GM23338 (cell line): ENCODE measurements around the gene ZNF865. TPM values are rescaled to one million over a fixed set of nuclear protein-coding genes. Genes with fewer than 3 reads are reported as not detected.

ENCODE experiments used
- ATAC-seq: fragments of 200-7000 bp; cut with Tn5 transposase; 3 replicates; pipeline ENCODE4 v1.9.1; 2020
- DNase-seq: peaks from one replicate; pipeline ENCODE4 v3.0.0-alpha.2; 2015; ENCODE audit warnings: low spot score
- H2AFZ ChIP-seq: fragments of 200-600 bp; sonication (generic); 2 replicates; pipeline ENCODE4 v1.8.0; 2016; ENCODE audit warnings: antibody characterized with exemption, mild to moderate bottlenecking, moderate library complexity
- H3F3A ChIP-seq: fragments of 200-600 bp; sonication (generic); replicated peaks from 2 replicates; pipeline ENCODE4 v1.8.0; 2017; ENCODE audit warnings: antibody characterized with exemption, mixed run types, low read depth
- H3K27ac ChIP-seq: fragments of 200-600 bp; sonication (generic); 2 replicates; pipeline ENCODE4 v1.6.1; 2016; ENCODE audit warnings: low read depth
- H3K27me3 ChIP-seq: fragments of 200-600 bp; sonication (generic); 2 replicates; pipeline ENCODE4 v1.8.0; 2016; ENCODE audit warnings: mild to moderate bottlenecking, mixed run types, moderate library complexity; ENCODE audit not compliant: insufficient read depth
- H3K36me3 ChIP-seq: fragments of 200-600 bp; sonication (generic); 2 replicates; pipeline ENCODE4 v1.8.0; 2016; ENCODE audit warnings: mild to moderate bottlenecking; ENCODE audit not compliant: insufficient read depth
- H3K4me1 ChIP-seq: fragments of 200-600 bp; sonication (generic); 2 replicates; pipeline ENCODE4 v1.8.0; 2016; ENCODE audit warnings: mild to moderate bottlenecking, moderate library complexity; ENCODE audit not compliant: insufficient read depth
- H3K4me2 ChIP-seq: fragments of 200-600 bp; sonication (generic); 2 replicates; pipeline ENCODE4 v1.7.1; 2017; ENCODE audit warnings: mixed run types
- H3K4me3 ChIP-seq: fragments of 200-600 bp; sonication (generic); 2 replicates; pipeline ENCODE4 v1.6.1; 2016; ENCODE audit warnings: mixed run types
- H3K79me2 ChIP-seq: fragments of 200-600 bp; sonication (generic); replicated peaks from 2 replicates; pipeline ENCODE4 v1.8.0; 2017; ENCODE audit warnings: mild to moderate bottlenecking; ENCODE audit not compliant: insufficient read depth
- H3K9me2 ChIP-seq: fragments of 200-600 bp; sonication (generic); 2 replicates; pipeline ENCODE4 v1.8.0; 2017; ENCODE audit not compliant: insufficient read depth
- H4K20me1 ChIP-seq: fragments of 200-600 bp; sonication (generic); replicated peaks from 2 replicates; pipeline ENCODE4 v1.8.0; 2017; ENCODE audit warnings: mild to moderate bottlenecking; ENCODE audit not compliant: insufficient read depth
- H3K27ac Mint-ChIP-seq: 2 replicates; pipeline ENCODE4 v1.8.0; 2020; ENCODE audit warnings: inconsistent platforms, mild to moderate bottlenecking, moderate library complexity, mixed read lengths
- H3K27me3 Mint-ChIP-seq: 3 replicates; pipeline ENCODE4 v1.8.0; 2022; ENCODE audit warnings: low read depth, mild to moderate bottlenecking, moderate library complexity, mixed read lengths, inconsistent platforms; ENCODE audit not compliant: insufficient read depth, poor library complexity
- H3K36me3 Mint-ChIP-seq: 3 replicates; pipeline ENCODE4 v1.8.0; 2021; ENCODE audit warnings: low read depth, mild to moderate bottlenecking, inconsistent platforms, moderate library complexity, mixed read lengths
- H3K4me1 Mint-ChIP-seq: 3 replicates; pipeline ENCODE4 v1.8.0; 2020; ENCODE audit warnings: mild to moderate bottlenecking, inconsistent platforms, mixed read lengths
- H3K4me3 Mint-ChIP-seq: 3 replicates; pipeline ENCODE4 v1.8.0; 2021; ENCODE audit warnings: moderate library complexity, mild to moderate bottlenecking, inconsistent platforms, mixed read lengths
- H3K9me3 Mint-ChIP-seq: 3 replicates; pipeline ENCODE4 v1.8.0; 2020; ENCODE audit warnings: moderate library complexity, mild to moderate bottlenecking, inconsistent platforms, mixed read lengths
- CREB1 ChIP-seq: fragments of 250-450 bp; sonication (Bioruptor Pico); IDR thresholded peaks from 2 replicates; pipeline ENCODE4 v1.5.0; 2020; ENCODE audit warnings: low read depth, mild to moderate bottlenecking, moderate library complexity
- EZH2 ChIP-seq: fragments of 200-600 bp; sonication (generic); IDR thresholded peaks from one replicate; pipeline ENCODE4 v1.8.0; 2017; ENCODE audit warnings: antibody characterized with exemption, mild to moderate bottlenecking, low read depth; ENCODE audit not compliant: unreplicated experiment
- EZH2phosphoT487 ChIP-seq: fragments of 200-600 bp; sonication (generic); IDR thresholded peaks from one replicate; pipeline ENCODE4 v1.8.1; 2018; ENCODE audit warnings: antibody characterized with exemption; ENCODE audit not compliant: unreplicated experiment
- NANOG ChIP-seq: IDR thresholded peaks from 2 replicates; pipeline ENCODE4 v1.6.1; 2016; ENCODE audit warnings: antibody characterized with exemption, borderline replicate concordance
- POLR2AphosphoS5 ChIP-seq: IDR thresholded peaks from 2 replicates; pipeline ENCODE4 v1.6.1; 2016; ENCODE audit warnings: antibody characterized with exemption, low read depth
- ZNF114 ChIP-seq: fragments of 250-450 bp; sonication (Bioruptor Pico); IDR thresholded peaks from 2 replicates; pipeline ENCODE4 v1.5.0; 2020; ENCODE audit warnings: mild to moderate bottlenecking, moderate library complexity
- ZNF331 ChIP-seq: fragments of 250-450 bp; sonication (Bioruptor Pico); IDR thresholded peaks from 2 replicates; pipeline ENCODE4 v1.5.0; 2020; ENCODE audit warnings: low read depth, mild to moderate bottlenecking, moderate library complexity
- polyA plus RNA-seq: library from polyadenylated mRNA; unstranded; fragments of >200 nt; fragmentation: Nextera tagmentation; extraction: Ambion mirVana; gene quantifications from 2 replicates; pipeline ENCODE4 v1.2.1, GENCODE V29; 2016
- total RNA-seq: library from RNA; depleted of rRNA; stranded (reverse); fragments of >200 nt; shearing (Covaris generic); gene quantifications from 2 replicates; pipeline ENCODE4 v1.2.3, GENCODE V29; 2014
- TF ChIP-seq, protein P1 (sequence below): IDR thresholded peaks from one replicate; pipeline ENCODE4 v1.6.1; 2018; ENCODE audit warnings: antibody characterized with exemption; ENCODE audit not compliant: unreplicated experiment

ZNF865 gene
- total and polyA plus RNA-seq, 2 experiments from 2014 or later = 2.2 to 12.1 TPM

DNA sequence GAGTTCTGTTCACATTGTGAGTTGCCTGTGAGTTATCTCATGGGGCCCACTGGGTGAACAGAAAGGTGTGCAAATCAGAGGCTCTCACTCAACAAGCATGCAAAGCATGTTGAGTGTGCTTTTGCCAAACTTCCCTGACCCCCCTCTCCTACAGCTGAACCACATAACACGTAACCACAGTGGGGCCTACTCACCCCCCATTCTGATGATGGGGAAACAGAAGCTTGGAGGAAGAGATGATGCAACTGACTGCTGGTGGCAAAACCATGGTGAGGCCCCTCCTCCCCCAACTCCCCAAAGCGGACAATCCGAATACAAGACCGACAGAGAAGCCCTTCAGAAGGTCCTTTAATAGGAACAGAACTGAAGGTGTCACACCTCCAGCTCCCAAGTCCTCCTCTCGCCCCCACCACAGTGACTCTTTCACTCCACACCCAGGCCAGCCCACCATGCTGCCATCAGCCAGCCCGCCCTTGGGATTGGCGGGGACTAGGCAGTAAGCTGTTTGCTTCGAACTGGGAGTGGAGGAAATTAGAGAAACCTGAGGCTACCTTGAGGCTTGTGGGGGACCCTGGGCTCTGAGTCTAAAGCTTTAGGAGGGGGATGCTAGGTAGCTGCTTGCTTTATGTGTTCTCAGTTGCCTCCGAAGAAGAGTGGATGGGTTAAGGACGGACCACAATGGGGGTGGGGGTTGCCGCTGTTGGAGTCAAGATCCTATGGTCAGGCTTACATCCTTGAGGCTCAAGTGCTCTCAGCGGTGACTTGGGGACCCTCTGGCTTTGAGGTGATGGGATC is 15.2 kb downstream of the ZNF865 start:
- peaks cover 5% of the 10 kb centered on the region for H3K9me3 Mint-ChIP-seq
- Histone ChIP-seq H2AFZ (no peak overlapping the region), H3K27me3 (no peaks in the 10 kb centered on the region), H3F3A (peaks cover 12% of the 10 kb centered on the region), H3K36me3 (no peaks in the 10 kb centered on the region), H4K20me1 (peaks cover 5% of the 10 kb centered on the region), H3K4me1 (no peaks in the 10 kb centered on the region; the same call in 1 of the 2 replicates), H3K4me2 (no peak overlapping the region), H3K9me2 (no peaks in the 10 kb centered on the region), H3K79me2 (peaks cover 9% of the 10 kb centered on the region), H3K27ac (no peak overlapping the region), H3K4me3 (no peak overlapping the region)
- H3K27me3 Mint-ChIP-seq = peaks cover 24% of the 10 kb centered on the region
- no peak overlapping the region; the same call in 1 of the 2 replicates for H3K27ac Mint-ChIP-seq
- H3K4me3 Mint-ChIP-seq = no peak overlapping the region
- DNase-seq = no peak
- peaks cover 16% of the 10 kb centered on the region; the same call in 2 of the 3 replicates for H3K4me1 Mint-ChIP-seq
- ATAC-seq = no peak
- H3K36me3 Mint-ChIP-seq = peaks cover 48% of the 10 kb centered on the region
- TF ChIP-seq EZH2phosphoT487 (no peak), POLR2AphosphoS5 (no peak), EZH2 (no peak), NANOG (no peak), ZNF114 (CRISPR knock-in tag) (no peak)

DNA sequence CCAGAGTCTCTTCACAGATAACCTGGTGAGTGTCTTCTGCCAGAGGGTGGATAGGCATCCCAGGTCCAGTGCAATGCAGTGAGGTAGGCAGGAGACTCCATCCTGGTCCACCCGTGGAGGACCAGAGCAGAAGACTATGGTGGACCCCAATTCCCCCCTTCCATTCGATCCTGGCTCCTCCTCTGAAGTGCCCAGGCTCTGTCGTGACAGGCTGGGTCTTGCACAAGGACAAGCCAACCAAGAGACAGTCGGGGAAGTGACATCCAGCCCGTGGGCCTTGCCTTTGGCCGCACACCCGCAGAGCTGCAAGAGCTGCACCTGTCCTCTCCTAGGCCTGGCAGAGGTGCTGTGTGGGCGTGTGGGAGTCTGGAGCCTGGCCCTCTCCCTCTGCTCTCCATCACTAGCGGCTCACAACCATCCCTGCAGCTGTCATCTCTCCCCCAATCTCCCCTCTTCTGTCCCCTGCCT is 15.8 kb downstream of the ZNF865 start:
- ATAC-seq (no peak), DNase-seq (no peak)
- no peak overlapping the region for H3K4me2 ChIP-seq

DNA sequence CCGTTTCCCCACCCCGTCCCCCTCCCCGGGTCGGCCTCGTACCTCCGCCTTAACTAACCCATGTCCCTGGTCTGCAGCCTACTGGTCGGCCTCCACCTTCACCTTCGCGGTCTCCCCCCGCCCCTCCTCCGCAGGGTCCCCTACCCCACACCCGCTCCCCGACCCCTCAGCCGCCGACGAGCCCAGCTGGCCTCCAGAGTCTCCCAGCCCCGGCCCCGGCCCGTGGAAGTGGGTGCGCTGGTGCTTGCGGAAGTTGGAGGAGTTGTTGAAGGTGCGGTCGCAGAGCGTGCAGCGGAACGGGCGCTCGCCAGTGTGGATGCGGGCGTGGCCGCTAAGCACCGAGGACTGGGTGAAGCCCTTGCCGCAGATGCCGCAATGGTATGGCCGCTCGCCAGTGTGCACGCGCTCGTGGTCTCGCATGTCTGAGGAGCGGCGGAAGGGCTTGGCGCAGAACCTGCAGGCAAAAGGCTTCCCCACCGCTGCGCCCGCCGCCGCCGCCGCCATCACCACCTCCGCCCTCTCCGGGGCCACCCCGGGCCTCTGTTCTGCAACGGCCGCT is 16.3 kb downstream of the ZNF865 start:
- Histone ChIP-seq H3K9me2 (no peaks in the 10 kb centered on the region), H3K4me1 (no peaks in the 10 kb centered on the region; the same call in 1 of the 2 replicates), H3K4me2 (no peak overlapping the region), H3F3A (peaks cover 12% of the 10 kb centered on the region), H3K27me3 (no peaks in the 10 kb centered on the region), H3K27ac (no peak overlapping the region), H4K20me1 (peaks cover 5% of the 10 kb centered on the region), H3K79me2 (peaks cover 9% of the 10 kb centered on the region), H2AFZ (no peak overlapping the region), H3K36me3 (no peaks in the 10 kb centered on the region), H3K4me3 (no peak overlapping the region)
- H3K36me3 Mint-ChIP-seq = peaks cover 45% of the 10 kb centered on the region
- TF ChIP-seq CREB1 (CRISPR knock-in tag) (no peak), ZNF114 (CRISPR knock-in tag) (no peak), POLR2AphosphoS5 (no peak), EZH2phosphoT487 (no peak), ZNF331 (CRISPR knock-in tag) (no peak)
- TF ChIP-seq, protein P1, sequence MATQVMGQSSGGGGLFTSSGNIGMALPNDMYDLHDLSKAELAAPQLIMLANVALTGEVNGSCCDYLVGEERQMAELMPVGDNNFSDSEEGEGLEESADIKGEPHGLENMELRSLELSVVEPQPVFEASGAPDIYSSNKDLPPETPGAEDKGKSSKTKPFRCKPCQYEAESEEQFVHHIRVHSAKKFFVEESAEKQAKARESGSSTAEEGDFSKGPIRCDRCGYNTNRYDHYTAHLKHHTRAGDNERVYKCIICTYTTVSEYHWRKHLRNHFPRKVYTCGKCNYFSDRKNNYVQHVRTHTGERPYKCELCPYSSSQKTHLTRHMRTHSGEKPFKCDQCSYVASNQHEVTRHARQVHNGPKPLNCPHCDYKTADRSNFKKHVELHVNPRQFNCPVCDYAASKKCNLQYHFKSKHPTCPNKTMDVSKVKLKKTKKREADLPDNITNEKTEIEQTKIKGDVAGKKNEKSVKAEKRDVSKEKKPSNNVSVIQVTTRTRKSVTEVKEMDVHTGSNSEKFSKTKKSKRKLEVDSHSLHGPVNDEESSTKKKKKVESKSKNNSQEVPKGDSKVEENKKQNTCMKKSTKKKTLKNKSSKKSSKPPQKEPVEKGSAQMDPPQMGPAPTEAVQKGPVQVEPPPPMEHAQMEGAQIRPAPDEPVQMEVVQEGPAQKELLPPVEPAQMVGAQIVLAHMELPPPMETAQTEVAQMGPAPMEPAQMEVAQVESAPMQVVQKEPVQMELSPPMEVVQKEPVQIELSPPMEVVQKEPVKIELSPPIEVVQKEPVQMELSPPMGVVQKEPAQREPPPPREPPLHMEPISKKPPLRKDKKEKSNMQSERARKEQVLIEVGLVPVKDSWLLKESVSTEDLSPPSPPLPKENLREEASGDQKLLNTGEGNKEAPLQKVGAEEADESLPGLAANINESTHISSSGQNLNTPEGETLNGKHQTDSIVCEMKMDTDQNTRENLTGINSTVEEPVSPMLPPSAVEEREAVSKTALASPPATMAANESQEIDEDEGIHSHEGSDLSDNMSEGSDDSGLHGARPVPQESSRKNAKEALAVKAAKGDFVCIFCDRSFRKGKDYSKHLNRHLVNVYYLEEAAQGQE = no peak
- peaks cover 16% of the 10 kb centered on the region; the same call in 2 of the 3 replicates for H3K4me1 Mint-ChIP-seq
- ATAC-seq (no peak), DNase-seq (no peak)
- no peak overlapping the region for H3K4me3 Mint-ChIP-seq
- H3K27ac Mint-ChIP-seq = no peak overlapping the region
- H3K27me3 Mint-ChIP-seq = peaks cover 21% of the 10 kb centered on the region
- H3K9me3 Mint-ChIP-seq = peaks cover 4% of the 10 kb centered on the region

More for the DNA sequence above, 15.8 kb downstream of the ZNF865 start:
- peaks cover 5% of the 10 kb centered on the region for H3K9me3 Mint-ChIP-seq
- no peaks in the 10 kb centered on the region for H3K36me3 ChIP-seq
- no peaks in the 10 kb centered on the region; the same call in 1 of the 2 replicates for H3K4me1 ChIP-seq
- no peak overlapping the region for H2AFZ ChIP-seq
- H3K4me3 ChIP-seq = no peak overlapping the region
- H3K27me3 Mint-ChIP-seq = peaks cover 24% of the 10 kb centered on the region
- H3K9me2 ChIP-seq = no peaks in the 10 kb centered on the region
- H3K4me1 Mint-ChIP-seq = peaks cover 16% of the 10 kb centered on the region; the same call in 2 of the 3 replicates
- no peak overlapping the region for H3K4me3 Mint-ChIP-seq
- peaks cover 48% of the 10 kb centered on the region for H3K36me3 Mint-ChIP-seq
- no peak overlapping the region for H3K27ac Mint-ChIP-seq
- H3K79me2 ChIP-seq = peaks cover 9% of the 10 kb centered on the region
- TF ChIP-seq NANOG = no peak
- no peak for TF ChIP-seq CREB1 (CRISPR knock-in tag)
- no peak for TF ChIP-seq EZH2phosphoT487
- H4K20me1 ChIP-seq = peaks cover 5% of the 10 kb centered on the region
- H3K27ac ChIP-seq = no peak overlapping the region
- no peaks in the 10 kb centered on the region for H3K27me3 ChIP-seq
- H3F3A ChIP-seq = peaks cover 12% of the 10 kb centered on the region
